SJCRH30 (cell line): ENCODE data around the gene TMTC2. TPM values are rescaled to one million over a fixed set of nuclear protein-coding genes. Genes with fewer than 3 reads are reported as not detected.
"Not testable (repeated sequence)": the region's sequence is repeated elsewhere in the genome, so short reads cannot be mapped to it uniquely, and the experiment has no call there.

Experiments used
- DNase-seq, 2 experiments: peaks; one replicate each; pipeline ENCODE4 v3.0.0-alpha.2; 2015 to 2020
- H3K27ac ChIP-seq: fragments of 250-450 bp; sonication (Bioruptor Pico); 2 replicates; pipeline ENCODE4 v1.5.1; 2020; ENCODE audit warnings: mild to moderate bottlenecking, moderate library complexity
- H3K27me3 ChIP-seq: fragments of 250-450 bp; sonication (Bioruptor Pico); 2 replicates; pipeline ENCODE4 v1.5.1; 2020; ENCODE audit warnings: mild to moderate bottlenecking, moderate library complexity
- H3K36me3 ChIP-seq: fragments of 250-450 bp; sonication (Bioruptor Pico); 2 replicates; pipeline ENCODE4 v1.5.1; 2020; ENCODE audit warnings: mild to moderate bottlenecking, moderate library complexity
- H3K4me1 ChIP-seq: fragments of 250-450 bp; sonication (Bioruptor Pico); 2 replicates; pipeline ENCODE4 v1.5.1; 2020; ENCODE audit warnings: mild to moderate bottlenecking, moderate library complexity
- H3K4me3 ChIP-seq: fragments of 250-450 bp; sonication (Bioruptor Pico); 2 replicates; pipeline ENCODE4 v1.5.1; 2020; ENCODE audit warnings: mild to moderate bottlenecking, moderate library complexity
- H3K9me3 ChIP-seq: fragments of 250-450 bp; sonication (Bioruptor Pico); replicated peaks from 2 replicates; pipeline ENCODE4 v1.5.1; 2020; ENCODE audit warnings: mild to moderate bottlenecking, moderate library complexity
- total RNA-seq: library from RNA; depleted of rRNA; stranded (reverse); fragments of >200 nt; shearing (Covaris generic); gene quantifications from 2 replicates; pipeline ENCODE4 v1.2.3, GENCODE V29; 2014

Gene TMTC2
- total RNA-seq, 1 experiment from 2014 or later, result 6.5 TPM

DNA sequence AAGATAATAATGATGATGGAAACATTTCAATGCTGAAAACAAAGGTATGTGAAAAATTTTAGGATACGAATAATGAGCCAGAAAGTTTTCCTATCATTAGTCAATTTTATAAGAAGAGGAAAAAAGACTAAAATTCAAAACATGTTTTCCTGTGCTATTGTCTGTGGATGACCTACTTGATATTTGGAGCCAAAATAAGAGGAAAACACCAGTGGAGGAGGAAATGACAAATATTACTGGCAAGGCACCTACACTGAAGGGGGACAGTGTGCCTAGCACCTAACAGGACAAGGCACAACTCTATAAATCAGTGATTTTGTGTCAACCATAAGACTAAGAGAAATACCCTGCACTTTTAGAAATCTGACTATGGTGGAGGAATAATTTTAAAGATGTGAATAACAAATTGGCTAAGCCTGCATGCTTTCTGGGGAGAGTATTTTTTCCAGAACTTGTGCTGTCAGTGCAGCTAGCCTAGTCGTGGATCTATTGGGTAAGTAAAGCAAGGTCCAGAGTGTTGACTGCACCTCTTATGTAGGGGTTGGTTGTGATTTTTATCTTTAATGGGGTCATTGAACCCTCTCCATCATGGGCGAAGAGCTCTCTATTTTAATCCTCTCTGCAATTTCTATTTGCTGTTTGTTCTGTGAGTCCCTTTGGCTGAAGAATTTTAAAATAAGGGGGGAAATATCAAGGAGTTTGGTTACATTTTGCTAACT is 398.0 kb downstream of the TMTC2 start:
- no peak overlapping the region for H3K4me3 ChIP-seq
- H3K4me1 ChIP-seq, result no peaks in the 10 kb centered on the region

DNA sequence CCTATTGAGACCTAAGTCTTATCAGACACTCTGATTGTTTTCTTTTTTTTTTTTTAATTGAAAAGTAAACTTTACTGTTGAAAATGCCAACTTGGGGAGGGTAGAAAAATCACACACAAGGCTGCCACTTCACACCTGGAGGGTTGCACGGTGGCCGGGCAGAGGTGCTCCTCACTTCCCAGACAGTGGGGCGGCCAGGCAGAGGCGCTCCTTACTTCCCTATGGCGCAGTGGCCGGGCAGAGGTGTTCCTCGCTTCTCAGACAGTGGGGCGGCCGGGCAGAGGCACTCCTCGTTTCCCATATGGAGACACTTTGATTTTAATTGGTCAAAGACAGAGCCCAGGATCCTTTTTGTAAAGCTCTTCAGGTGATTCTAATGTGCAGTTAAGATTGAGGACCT is 399.3 kb downstream of the TMTC2 start:
- no peaks in the 10 kb centered on the region for H3K4me1 ChIP-seq

More for the DNA sequence above, 398.0 kb downstream of the TMTC2 start:
- Histone ChIP-seq H3K27ac (no peak overlapping the region), H3K36me3 (no peaks in the 10 kb centered on the region), H3K9me3 (no peaks in the 10 kb centered on the region), H3K27me3 (no peaks in the 10 kb centered on the region)
- no peak for DNase-seq

GRCh38 chr12:83089575-83089974 is 402.9 kb downstream of the TMTC2 start:
- Histone ChIP-seq H3K36me3 (no peaks in the 10 kb centered on the region), H3K27me3 (no peaks in the 10 kb centered on the region), H3K27ac (no peak overlapping the region), H3K9me3 (no peaks in the 10 kb centered on the region), H3K4me3 (no peak overlapping the region), H3K4me1 (no peaks in the 10 kb centered on the region)
- DNase-seq, result no peak

More for the DNA sequence above, 399.3 kb downstream of the TMTC2 start:
- DNase-seq, result no peak
- H3K9me3 ChIP-seq, result no peaks in the 10 kb centered on the region
- H3K36me3 ChIP-seq, result no peaks in the 10 kb centered on the region
- no peaks in the 10 kb centered on the region for H3K27me3 ChIP-seq
- no peak overlapping the region for H3K4me3 ChIP-seq
- no peak overlapping the region for H3K27ac ChIP-seq

DNA sequence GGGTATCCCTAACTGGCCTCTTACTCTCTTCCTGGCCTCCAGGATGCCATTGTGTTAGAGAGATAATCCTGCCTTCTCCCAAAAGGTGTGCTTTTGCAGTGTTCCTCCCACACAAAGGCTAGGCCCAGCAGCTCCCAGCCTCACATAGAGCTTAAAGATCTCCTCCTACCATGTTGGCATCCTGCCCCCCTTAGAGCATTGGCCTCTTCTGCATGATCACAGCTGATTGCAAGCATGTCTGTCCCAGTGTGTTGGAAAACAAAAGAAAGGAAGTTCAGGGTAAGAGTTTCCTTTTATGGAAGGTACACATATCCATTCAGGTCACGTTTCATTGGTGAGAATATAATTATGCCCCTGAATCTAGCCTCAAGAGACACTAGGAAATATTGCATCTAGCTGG is 405.4 kb downstream of the TMTC2 start:
- Histone ChIP-seq H3K36me3 (no peaks in the 10 kb centered on the region), H3K4me3 (no peak overlapping the region), H3K9me3 (no peaks in the 10 kb centered on the region), H3K27ac (no peak overlapping the region), H3K4me1 (no peaks in the 10 kb centered on the region), H3K27me3 (no peaks in the 10 kb centered on the region)
- no peak for DNase-seq

GRCh38 chr12:83092606-83093005 is 405.9 kb downstream of the TMTC2 start:
- Histone ChIP-seq H3K27me3 (no peaks in the 10 kb centered on the region), H3K36me3 (no peaks in the 10 kb centered on the region), H3K27ac (no peak overlapping the region), H3K9me3 (no peaks in the 10 kb centered on the region), H3K4me1 (no peaks in the 10 kb centered on the region), H3K4me3 (no peak overlapping the region)
- DNase-seq, result no peak

DNA sequence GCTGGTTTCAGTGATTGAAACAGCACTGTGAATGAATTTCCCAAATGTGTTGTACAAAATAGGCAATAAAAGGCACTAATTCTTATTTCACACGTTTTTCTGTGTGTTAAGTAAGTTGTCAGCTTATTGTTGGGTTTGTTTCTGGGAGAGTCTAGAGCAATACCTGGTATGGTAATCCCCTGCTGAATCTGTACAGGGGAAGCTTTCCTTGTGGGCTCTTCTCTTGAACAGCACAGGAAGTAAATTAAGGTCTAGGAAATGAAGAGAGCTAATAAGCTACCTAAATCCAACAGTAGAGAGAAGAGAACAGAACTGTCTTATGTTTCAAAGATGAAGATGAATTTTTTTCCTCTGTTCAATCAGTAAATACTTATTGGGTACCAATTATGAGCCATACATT is 406.7 kb downstream of the TMTC2 start:
- no peak for DNase-seq
- H3K9me3 ChIP-seq, result no peaks in the 10 kb centered on the region
- no peak overlapping the region for H3K27ac ChIP-seq
- H3K27me3 ChIP-seq, result no peaks in the 10 kb centered on the region
- H3K4me3 ChIP-seq, result no peak overlapping the region
- H3K36me3 ChIP-seq, result no peaks in the 10 kb centered on the region
- H3K4me1 ChIP-seq, result no peaks in the 10 kb centered on the region

DNA sequence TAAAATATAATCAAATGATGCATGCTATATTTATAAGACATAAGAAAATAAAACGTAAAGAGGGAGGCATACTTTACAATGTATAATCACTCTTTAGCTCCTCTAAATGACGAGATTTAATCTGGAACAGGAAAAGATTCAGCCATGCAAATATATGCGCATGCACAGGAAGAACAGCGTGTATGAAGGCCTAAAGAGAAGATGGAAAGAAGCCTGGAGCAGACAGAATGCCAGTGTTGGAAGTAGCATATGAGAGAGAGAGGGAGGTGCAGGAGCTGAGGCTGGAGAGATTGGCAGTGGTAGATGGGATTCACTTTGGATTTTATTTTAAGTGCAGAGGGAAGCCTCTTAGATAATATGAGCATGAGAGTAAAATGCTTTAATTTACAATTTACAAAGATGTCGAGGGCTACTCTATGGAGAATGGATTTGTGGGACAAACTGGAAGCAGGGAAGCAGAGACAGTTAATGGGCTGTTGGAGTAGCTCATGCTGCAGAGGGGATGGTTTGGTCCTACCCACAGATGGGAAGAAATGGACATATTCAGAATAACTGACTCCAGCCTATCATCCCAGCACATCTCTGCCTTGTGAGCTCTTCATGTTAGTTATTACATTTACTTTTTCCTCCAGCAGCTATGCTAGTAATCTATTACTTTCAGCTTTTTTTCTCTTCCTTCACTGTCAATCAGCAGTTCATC is 411.1 kb downstream of the TMTC2 start:
- Histone ChIP-seq H3K4me1 (no peaks in the 10 kb centered on the region), H3K27ac (no peak overlapping the region), H3K4me3 (no peak overlapping the region), H3K9me3 (no peaks in the 10 kb centered on the region), H3K27me3 (no peaks in the 10 kb centered on the region), H3K36me3 (no peaks in the 10 kb centered on the region)
- no peak for DNase-seq

GRCh38 chr12:83099436-83099835 is 412.7 kb downstream of the TMTC2 start:
- Histone ChIP-seq H3K4me3 (no peak overlapping the region), H3K4me1 (no peaks in the 10 kb centered on the region), H3K27me3 (no peaks in the 10 kb centered on the region), H3K36me3 (no peaks in the 10 kb centered on the region), H3K27ac (no peak overlapping the region), H3K9me3 (no peaks in the 10 kb centered on the region)
- no peak for DNase-seq

GRCh38 chr12:83102499-83102898 is 415.8 kb downstream of the TMTC2 start:
- Histone ChIP-seq H3K36me3 (no peaks in the 10 kb centered on the region), H3K4me3 (no peak overlapping the region), H3K27ac (no peak overlapping the region), H3K9me3 (no peaks in the 10 kb centered on the region), H3K4me1 (no peaks in the 10 kb centered on the region), H3K27me3 (no peaks in the 10 kb centered on the region)
- DNase-seq, result no peak

DNA sequence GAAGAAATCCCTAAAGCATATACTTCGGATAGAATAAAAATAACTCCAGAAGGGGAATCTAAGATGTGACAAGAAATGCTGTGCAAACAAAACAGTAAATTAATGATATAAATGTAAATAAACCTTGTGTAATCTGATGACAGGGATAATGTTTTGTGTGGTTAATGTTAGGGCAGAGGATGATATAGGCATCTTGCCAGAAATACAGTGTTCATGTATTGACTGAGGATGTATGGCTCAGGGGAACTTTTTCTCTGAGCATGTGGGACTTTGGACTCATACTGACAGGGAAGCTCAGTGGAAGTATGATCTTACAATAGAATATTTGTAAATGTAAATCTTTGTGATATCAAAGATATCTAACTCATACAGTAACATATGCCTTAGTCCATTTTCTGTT is 420.2 kb downstream of the TMTC2 start:
- H3K36me3 ChIP-seq, result no peaks in the 10 kb centered on the region
- peak in 1 of 2 experiments; percentile 4 for DNase-seq
- H3K27me3 ChIP-seq, result no peaks in the 10 kb centered on the region
- H3K9me3 ChIP-seq, result no peaks in the 10 kb centered on the region
- no peak overlapping the region for H3K27ac ChIP-seq
- no peak overlapping the region for H3K4me3 ChIP-seq
- no peaks in the 10 kb centered on the region for H3K4me1 ChIP-seq

- Histone ChIP-seq H3K4me3 (no peak overlapping the region), H3K9me3 (no peaks in the 10 kb centered on the region), H3K4me1 (peaks cover 13% of the 10 kb centered on the region), H3K27ac (no peak overlapping the region), H3K27me3 (no peaks in the 10 kb centered on the region), H3K36me3 (no peaks in the 10 kb centered on the region)
- DNase-seq, result no peak
Measured at GRCh38 chr12:83110424-83110823, 423.7 kb downstream of the TMTC2 start.

- Histone ChIP-seq H3K9me3 (no peaks in the 10 kb centered on the region), H3K4me3 (no peak overlapping the region), H3K4me1 (peaks cover 13% of the 10 kb centered on the region), H3K27me3 (no peaks in the 10 kb centered on the region), H3K27ac (no peak overlapping the region; the same call in 1 of the 2 replicates), H3K36me3 (no peaks in the 10 kb centered on the region)
- peak; percentile 28 to 68 for DNase-seq
Measured at GRCh38 chr12:83113945-83114344, 427.2 kb downstream of the TMTC2 start.

- DNase-seq, result no peak
- Histone ChIP-seq H3K4me1 (peaks cover 13% of the 10 kb centered on the region), H3K4me3 (no peak overlapping the region), H3K27ac (no peak overlapping the region), H3K27me3 (no peaks in the 10 kb centered on the region), H3K9me3 (no peaks in the 10 kb centered on the region), H3K36me3 (no peaks in the 10 kb centered on the region)
Measured at GRCh38 chr12:83114966-83115365, 428.3 kb downstream of the TMTC2 start.

- not testable (repeated sequence) for H3K9me3 ChIP-seq, H3K4me3 ChIP-seq, H3K36me3 ChIP-seq, H3K27ac ChIP-seq, DNase-seq, H3K27me3 ChIP-seq
- peaks cover 13% of the 10 kb centered on the region for H3K4me1 ChIP-seq
Measured at GRCh38 chr12:83117926-83118325, 431.2 kb downstream of the TMTC2 start.

DNA sequence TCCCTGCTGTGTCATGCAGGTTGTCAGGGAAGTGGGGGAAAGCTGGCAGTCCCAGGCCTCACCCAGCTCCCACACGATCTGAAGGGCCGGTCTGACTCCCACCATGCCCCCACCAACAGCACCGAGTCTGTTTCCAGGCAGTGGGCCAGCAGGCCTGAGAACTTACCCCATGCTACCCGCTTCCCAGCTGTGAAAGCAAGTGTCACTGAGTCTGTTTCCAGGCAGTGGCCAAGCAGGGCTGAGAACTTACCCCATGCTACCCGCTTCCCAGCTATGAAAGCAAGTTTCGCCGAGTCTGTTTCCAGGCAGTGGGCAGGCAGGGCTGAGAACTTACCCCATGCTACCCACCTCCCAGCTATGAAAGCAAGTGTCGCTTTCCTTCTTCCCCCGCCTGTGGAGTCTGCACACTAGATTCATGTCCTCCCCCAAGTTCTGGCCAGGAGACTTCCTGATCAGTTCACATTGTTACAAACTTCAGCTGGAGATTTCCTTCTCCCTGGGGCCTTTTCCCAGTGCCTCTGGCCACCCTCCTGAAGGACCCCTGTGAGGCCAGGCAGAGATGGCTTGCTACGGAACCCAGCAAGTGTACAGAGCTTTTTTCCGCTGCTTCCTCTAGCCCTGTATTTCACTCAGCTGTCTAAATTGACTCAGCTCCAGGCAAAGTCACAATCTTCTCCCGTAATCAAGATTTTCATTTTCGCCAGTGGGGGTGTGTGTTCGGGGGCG is 435.4 kb downstream of the TMTC2 start:
- H3K36me3 ChIP-seq, result no peaks in the 10 kb centered on the region
- H3K4me1 ChIP-seq, result no peaks in the 10 kb centered on the region
- no peaks in the 10 kb centered on the region for H3K27me3 ChIP-seq
- H3K9me3 ChIP-seq, result no peaks in the 10 kb centered on the region
- no peak overlapping the region for H3K4me3 ChIP-seq
- H3K27ac ChIP-seq, result no peak overlapping the region
- no peak for DNase-seq
